ENCODE data around the gene KRTAP19-1.
A peak's percentile ranks its signal among the peaks of the same experiment; 100 is the strongest.

KRTAP19-1 gene

DNA sequence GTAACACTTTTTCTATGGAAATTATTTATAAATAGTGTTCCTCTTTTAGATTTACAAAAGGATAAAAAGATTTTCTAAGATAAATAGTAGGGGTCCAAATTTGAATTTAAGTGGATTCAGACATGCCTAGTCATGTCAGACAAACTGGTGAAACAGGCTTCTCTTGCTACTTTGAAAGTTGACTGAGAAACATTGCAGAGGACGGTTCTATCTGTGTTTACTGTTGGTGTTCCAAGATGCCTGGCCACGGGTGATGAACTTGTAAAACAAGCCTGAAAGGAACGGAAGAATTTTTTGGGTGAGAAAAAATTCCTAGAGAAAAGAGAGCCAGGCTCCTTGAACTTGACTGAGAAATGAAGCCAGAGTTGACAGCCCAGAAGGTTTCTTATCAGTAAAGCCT is 2.2 kb downstream of the KRTAP19-1 start:
- CTCF ChIA-PET = no interaction called here
- no peak for DNase-seq (ENCODE audit: extremely low spot score)
- POLR2A ChIA-PET = no interaction called here
- TF ChIP-seq, protein P1, sequence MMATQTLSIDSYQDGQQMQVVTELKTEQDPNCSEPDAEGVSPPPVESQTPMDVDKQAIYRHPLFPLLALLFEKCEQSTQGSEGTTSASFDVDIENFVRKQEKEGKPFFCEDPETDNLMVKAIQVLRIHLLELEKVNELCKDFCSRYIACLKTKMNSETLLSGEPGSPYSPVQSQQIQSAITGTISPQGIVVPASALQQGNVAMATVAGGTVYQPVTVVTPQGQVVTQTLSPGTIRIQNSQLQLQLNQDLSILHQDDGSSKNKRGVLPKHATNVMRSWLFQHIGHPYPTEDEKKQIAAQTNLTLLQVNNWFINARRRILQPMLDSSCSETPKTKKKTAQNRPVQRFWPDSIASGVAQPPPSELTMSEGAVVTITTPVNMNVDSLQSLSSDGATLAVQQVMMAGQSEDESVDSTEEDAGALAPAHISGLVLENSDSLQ (IDR thresholded peaks at IDR 0.05) = no peak
- TF ChIP-seq ARNT (IDR thresholded peaks at IDR 0.05) (no peak), ZNF384 (IDR thresholded peaks at IDR 0.05) (no peak), ELF4 (IDR thresholded peaks at IDR 0.05) (no peak), SP1 (IDR thresholded peaks at IDR 0.05) (no peak), FOXK2 (IDR thresholded peaks at IDR 0.05) (no peak), CTBP1 (IDR thresholded peaks at IDR 0.05; ENCODE audit: borderline replicate concordance) (no peak), FOXM1 (IDR thresholded peaks at IDR 0.05; ENCODE audit: borderline replicate concordance) (no peak), LEF1 (IDR thresholded peaks at IDR 0.05; ENCODE audit: borderline replicate concordance) (no peak), BHLHE40 (IDR thresholded peaks at IDR 0.05; ENCODE audit: borderline replicate concordance) (no peak), HDGF (IDR thresholded peaks at IDR 0.05; ENCODE audit: borderline replicate concordance) (no peak)

DNA sequence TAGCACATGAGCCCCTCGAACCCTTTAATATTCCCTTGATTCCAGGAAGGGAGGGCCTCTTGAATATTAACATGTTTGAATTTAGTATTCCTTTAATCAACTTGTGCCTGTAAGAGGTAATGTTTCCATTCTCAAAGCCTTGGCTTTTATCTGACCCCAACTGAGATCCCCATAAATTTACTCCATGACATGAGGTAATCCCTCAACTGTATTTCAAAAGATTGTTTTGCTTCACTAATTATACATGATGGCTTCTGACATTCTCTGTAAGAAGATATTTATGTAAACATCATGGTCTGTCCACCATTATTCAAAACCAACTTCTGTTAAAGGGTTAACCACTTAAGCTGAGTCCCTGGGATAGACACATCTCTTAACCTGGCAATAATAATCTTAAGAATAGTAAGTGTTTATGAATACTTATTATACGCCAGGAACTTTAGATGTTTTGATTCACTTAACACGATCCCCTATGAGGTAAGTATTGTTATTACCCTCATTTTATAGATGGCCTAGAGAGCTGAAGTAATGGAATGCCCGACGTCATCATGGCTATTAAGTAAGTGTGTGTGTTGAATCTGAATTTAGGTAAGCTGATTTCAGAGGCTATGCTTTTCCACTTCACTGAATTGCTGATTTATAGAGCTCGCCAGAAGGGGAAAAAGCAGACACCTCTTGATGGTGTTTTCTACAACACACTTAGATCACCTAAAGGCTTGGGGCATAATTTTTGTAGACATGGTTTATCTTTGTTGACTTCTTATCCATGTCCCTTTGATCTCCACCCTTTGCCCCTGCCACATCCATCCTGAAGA is 11.1 kb downstream of the KRTAP19-1 start:
- DNase-seq (ENCODE audit: extremely low spot score) = peak; percentile 14
- CTCF ChIA-PET = no interaction called here
- POLR2A ChIA-PET = interaction anchor here (0.9 kb wide), 2 partner anchors 11 to 12 kb away, joined by 3 to 5 read pairs; partner anchors contain the start of gene KRTAP19-1
- TF ChIP-seq ZNF384 (IDR thresholded peaks at IDR 0.05) (no peak), BHLHE40 (IDR thresholded peaks at IDR 0.05; ENCODE audit: borderline replicate concordance) (no peak), SUZ12 (IDR thresholded peaks at IDR 0.05) (no peak), SP1 (IDR thresholded peaks at IDR 0.05) (no peak), FOXM1 (IDR thresholded peaks at IDR 0.05; ENCODE audit: borderline replicate concordance) (no peak), ARNT (IDR thresholded peaks at IDR 0.05) (no peak), HDGF (IDR thresholded peaks at IDR 0.05; ENCODE audit: borderline replicate concordance) (no peak), NFRKB (IDR thresholded peaks at IDR 0.05) (no peak), TARDBP (IDR thresholded peaks at IDR 0.05) (no peak), FOXA1 (IDR thresholded peaks at IDR 0.05) (0 out of 2 replicates have a peak, but pooled peaks have one; percentile 26), L3MBTL2 (conservative IDR thresholded peaks at IDR 0.05) (no peak), CTBP1 (IDR thresholded peaks at IDR 0.05; ENCODE audit: borderline replicate concordance) (peak; percentile 46), ELF4 (IDR thresholded peaks at IDR 0.05) (no peak), LEF1 (IDR thresholded peaks at IDR 0.05; ENCODE audit: borderline replicate concordance) (0 out of 2 replicates have a peak, but pooled peaks have one; percentile 52), FOXK2 (IDR thresholded peaks at IDR 0.05) (0 out of 2 replicates have a peak, but pooled peaks have one; percentile 17)
- TF ChIP-seq, protein P1 (IDR thresholded peaks at IDR 0.05) = peak; percentile 88

DNA sequence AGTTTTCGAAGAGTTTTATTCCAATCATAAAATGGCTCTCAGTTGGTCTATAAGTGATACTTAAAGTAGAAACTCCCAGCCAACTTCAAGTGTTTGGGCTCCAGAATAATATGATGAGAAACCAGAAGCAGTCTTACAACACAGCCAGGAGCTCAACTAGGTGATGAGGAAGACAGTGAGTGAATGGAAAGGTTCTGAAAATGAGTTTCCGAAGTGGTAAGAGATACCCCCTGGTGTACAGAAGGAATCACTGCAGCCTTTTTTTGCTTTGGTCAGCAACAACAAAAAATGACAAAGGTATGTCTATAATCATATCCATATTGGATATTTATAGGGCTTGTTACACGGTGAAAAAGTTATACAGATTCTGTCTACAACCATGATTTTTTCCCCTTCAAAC is 16.5 kb downstream of the KRTAP19-1 start:
- ChIA-PET CTCF (no interaction called here), POLR2A (no interaction called here)
- TF ChIP-seq SUZ12 (IDR thresholded peaks at IDR 0.05) = no peak
- no peak for TF ChIP-seq BHLHE40 (IDR thresholded peaks at IDR 0.05; ENCODE audit: borderline replicate concordance)
- no peak for TF ChIP-seq NFRKB (IDR thresholded peaks at IDR 0.05)
- TF ChIP-seq FOXK2 (IDR thresholded peaks at IDR 0.05) = no peak
- no peak for TF ChIP-seq LEF1 (IDR thresholded peaks at IDR 0.05; ENCODE audit: borderline replicate concordance)
- no peak for TF ChIP-seq FOXM1 (IDR thresholded peaks at IDR 0.05; ENCODE audit: borderline replicate concordance)
- no peak for TF ChIP-seq L3MBTL2 (conservative IDR thresholded peaks at IDR 0.05)
- TF ChIP-seq SP1 (IDR thresholded peaks at IDR 0.05) = no peak
- TF ChIP-seq CTBP1 (IDR thresholded peaks at IDR 0.05; ENCODE audit: borderline replicate concordance) = no peak
- no peak for TF ChIP-seq ARNT (IDR thresholded peaks at IDR 0.05)
- TF ChIP-seq ELF4 (IDR thresholded peaks at IDR 0.05) = no peak
- TF ChIP-seq FOXA1 (IDR thresholded peaks at IDR 0.05) = no peak
- TF ChIP-seq, protein P1 (IDR thresholded peaks at IDR 0.05) = no peak
- TF ChIP-seq ZNF384 (IDR thresholded peaks at IDR 0.05) = no peak
- no peak for TF ChIP-seq HDGF (IDR thresholded peaks at IDR 0.05; ENCODE audit: borderline replicate concordance)
- TF ChIP-seq TARDBP (IDR thresholded peaks at IDR 0.05) = no peak
- DNase-seq (ENCODE audit: extremely low spot score) = no peak

DNA sequence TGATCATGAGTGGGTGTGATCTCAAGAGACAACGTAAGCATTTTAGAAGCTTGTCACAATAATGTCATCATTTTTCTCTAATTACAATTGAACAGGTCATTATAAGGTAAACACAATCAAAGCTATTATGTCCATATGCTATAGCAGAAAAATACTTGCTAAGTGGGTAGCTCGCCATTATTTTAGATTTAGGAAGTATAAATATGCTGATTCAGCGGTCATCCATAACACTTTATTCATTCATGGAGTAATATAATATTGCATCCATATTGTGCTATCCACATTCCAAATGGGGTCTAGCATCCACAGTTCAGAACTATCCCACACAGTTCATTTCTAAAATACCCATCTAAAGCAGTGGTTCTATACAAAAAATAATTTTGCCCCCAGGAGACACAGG is 31.7 kb downstream of the KRTAP19-1 start:
- TF ChIP-seq SUZ12 (IDR thresholded peaks at IDR 0.05) (no peak), SP1 (IDR thresholded peaks at IDR 0.05) (no peak), LEF1 (IDR thresholded peaks at IDR 0.05; ENCODE audit: borderline replicate concordance) (no peak)
- TF ChIP-seq, protein P1 (IDR thresholded peaks at IDR 0.05) = no peak
- DNase-seq (ENCODE audit: extremely low spot score) = no peak

DNA sequence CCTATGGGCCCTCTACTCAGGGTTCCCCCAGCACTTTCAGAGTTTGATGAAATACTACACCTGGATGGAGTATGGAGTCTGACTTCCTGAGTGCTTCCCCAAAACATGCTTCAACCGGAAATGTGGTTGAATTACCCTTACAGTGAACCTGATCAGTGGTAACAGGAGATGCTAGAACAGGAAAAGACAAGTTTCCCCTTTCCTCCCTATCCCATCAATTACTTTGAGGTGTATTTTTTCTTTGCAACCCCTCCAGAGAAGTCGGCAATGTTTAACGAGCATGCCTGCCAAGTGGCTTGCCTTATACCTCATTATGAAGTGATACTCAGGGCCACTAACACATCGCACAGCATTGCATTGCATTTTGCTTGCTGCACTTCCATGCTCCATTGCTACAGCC is 33.1 kb downstream of the KRTAP19-1 start:
- no peak for DNase-seq (ENCODE audit: extremely low spot score)
- ChIA-PET POLR2A (no interaction called here), CTCF (no interaction called here)
- TF ChIP-seq NFRKB (IDR thresholded peaks at IDR 0.05) (no peak), SP1 (IDR thresholded peaks at IDR 0.05) (no peak), ZNF384 (IDR thresholded peaks at IDR 0.05) (no peak), CTBP1 (IDR thresholded peaks at IDR 0.05; ENCODE audit: borderline replicate concordance) (no peak), TARDBP (IDR thresholded peaks at IDR 0.05) (no peak), SUZ12 (IDR thresholded peaks at IDR 0.05) (no peak), BHLHE40 (IDR thresholded peaks at IDR 0.05; ENCODE audit: borderline replicate concordance) (no peak), ARNT (IDR thresholded peaks at IDR 0.05) (no peak), FOXM1 (IDR thresholded peaks at IDR 0.05; ENCODE audit: borderline replicate concordance) (no peak), HDGF (IDR thresholded peaks at IDR 0.05; ENCODE audit: borderline replicate concordance) (no peak)
- TF ChIP-seq, protein P1 (IDR thresholded peaks at IDR 0.05) = no peak

More for the DNA sequence above, 31.7 kb downstream of the KRTAP19-1 start:
- POLR2A ChIA-PET = no interaction called here
- CTCF ChIA-PET = interaction anchor here (0.6 to 1.0 kb wide), 2 partner anchors 15 to 348 kb away, joined by 3 read pairs; no protein-coding TSS in a partner anchor
